ENCODE data around the gene SYNC.
"Not testable (repeated sequence)": the region's sequence is repeated elsewhere in the genome, so short reads cannot be mapped to it uniquely, and the experiment has no call there.

The SYNC gene

GRCh38 chr1:32642292-32642827, 60.2 kb downstream of the SYNC start:
- not testable (repeated sequence) for DNase-seq (ENCODE audit: low spot score)

GRCh38 chr1:32639489-32640075, 63.0 kb downstream of the SYNC start:
- DNase-seq (ENCODE audit: low spot score): peak; percentile 27

GRCh38 chr1:32636914-32637645, 65.5 kb downstream of the SYNC start:
- DNase-seq (ENCODE audit: low spot score): peak; percentile 14

- DNase-seq (ENCODE audit: low spot score): no peak
Observed at GRCh38 chr1:32635508-32636277, 66.9 kb downstream of the SYNC start.

GRCh38 chr1:32632829-32633228, 69.7 kb downstream of the SYNC start:
- DNase-seq (ENCODE audit: low spot score): no peak

- DNase-seq (ENCODE audit: low spot score): not testable (repeated sequence)
Observed at GRCh38 chr1:32630173-32630572, 72.4 kb downstream of the SYNC start.
